WTC11 (cell line): ENCODE data around the gene GTPBP6. TPM values are rescaled to one million over a fixed set of nuclear protein-coding genes. Genes with fewer than 3 reads are reported as not detected.

Source experiments
- ATAC-seq: fragments of 200-7000 bp; cut with Tn5 transposase; 2 replicates; pipeline ENCODE4 v1.10.0; 2021; ENCODE audit warnings: mild to moderate bottlenecking, moderate library complexity
- CTCF ChIA-PET: fragments of 300-600 bp; sonication (Branson Sonifier 250); formaldehyde crosslinking; loops from one replicate; lab custom pipeline; 2021; ENCODE audit warnings: antibody characterized with exemption; lab: Charles Lee
- POLR2A ChIA-PET: fragments of 350-600 bp; sonication (Branson Sonifier 250); formaldehyde crosslinking; loops from one replicate; lab custom pipeline; 2021; ENCODE audit warnings: antibody characterized with exemption; lab: Charles Lee
- DNase-seq: peaks from one replicate; pipeline ENCODE4 v3.0.0; 2021; ENCODE audit warnings: low spot score
- H3K27ac Mint-ChIP-seq: 2 replicates; pipeline ENCODE4 v1.8.0; 2021; ENCODE audit warnings: mixed read lengths
- H3K27me3 Mint-ChIP-seq: 2 replicates; pipeline ENCODE4 v1.8.0; 2021; ENCODE audit warnings: low read depth, mild to moderate bottlenecking, moderate library complexity, mixed read lengths
- H3K36me3 Mint-ChIP-seq: 2 replicates; pipeline ENCODE4 v1.8.0; 2021; ENCODE audit warnings: mixed read lengths
- H3K4me1 Mint-ChIP-seq: 2 replicates; pipeline ENCODE4 v1.8.0; 2022; ENCODE audit warnings: mixed read lengths
- H3K4me3 Mint-ChIP-seq: 2 replicates; pipeline ENCODE4 v1.8.0; 2021; ENCODE audit warnings: mild to moderate bottlenecking, moderate library complexity, mixed read lengths
- H3K9me3 Mint-ChIP-seq: 2 replicates; pipeline ENCODE4 v1.8.0; 2021; ENCODE audit warnings: mixed read lengths
- ATF1 ChIP-seq: sonication (generic); formaldehyde crosslinking; IDR thresholded peaks from 2 replicates; pipeline ENCODE4 v1.8.1; 2023; ENCODE audit warnings: mild to moderate bottlenecking, moderate library complexity, missing genetic modification reagents
- ATF6 ChIP-seq: sonication (generic); formaldehyde crosslinking; IDR thresholded peaks from 2 replicates; pipeline ENCODE4 v1.8.1; 2023; ENCODE audit warnings: mild to moderate bottlenecking, missing genetic modification reagents
- CBFB ChIP-seq: sonication (generic); formaldehyde crosslinking; IDR thresholded peaks from 2 replicates; pipeline ENCODE4 v1.8.1; 2022; ENCODE audit warnings: mild to moderate bottlenecking, low read depth, missing genetic modification reagents
- CREM ChIP-seq: sonication (generic); formaldehyde crosslinking; IDR thresholded peaks from 2 replicates; pipeline ENCODE4 v1.8.1; 2022; ENCODE audit warnings: mild to moderate bottlenecking, missing genetic modification reagents, moderate library complexity
- ELF4 ChIP-seq: sonication (generic); formaldehyde crosslinking; IDR thresholded peaks from 2 replicates; pipeline ENCODE4 v1.8.1; 2022; ENCODE audit warnings: low read depth, mild to moderate bottlenecking, moderate library complexity, missing genetic modification reagents
- EMX1 ChIP-seq: fragments of 250-450 bp; sonication (Bioruptor Pico); IDR thresholded peaks from 2 replicates; pipeline ENCODE4 v1.8.0; 2021; ENCODE audit warnings: mild to moderate bottlenecking
- ETV6 ChIP-seq: sonication (generic); formaldehyde crosslinking; IDR thresholded peaks from 2 replicates; pipeline ENCODE4 v1.8.1; 2022; ENCODE audit warnings: mild to moderate bottlenecking, missing genetic modification reagents
- FOXK1 ChIP-seq: sonication (generic); formaldehyde crosslinking; IDR thresholded peaks from 2 replicates; pipeline ENCODE4 v1.8.0; 2022; ENCODE audit warnings: mild to moderate bottlenecking, moderate library complexity, missing genetic modification reagents
- GRHL2 ChIP-seq: fragments of 250-450 bp; sonication (Bioruptor Pico); IDR thresholded peaks from 2 replicates; pipeline ENCODE4 v1.8.0; 2022; ENCODE audit warnings: mild to moderate bottlenecking, moderate library complexity; ENCODE audit not compliant: insufficient replicate concordance, severe bottlenecking
- IRF2 ChIP-seq: sonication (generic); formaldehyde crosslinking; IDR thresholded peaks from 2 replicates; pipeline ENCODE4 v1.8.0; 2022; ENCODE audit warnings: low read depth, missing genetic modification reagents, borderline replicate concordance
- JAZF1 ChIP-seq: fragments of 250-450 bp; sonication (Bioruptor Pico); IDR thresholded peaks from 2 replicates; pipeline ENCODE4 v1.9.0; 2021; ENCODE audit warnings: moderate library complexity, mild to moderate bottlenecking, inconsistent platforms
- RELA ChIP-seq: sonication (generic); formaldehyde crosslinking; IDR thresholded peaks from 2 replicates; pipeline ENCODE4 v1.8.1; 2022; ENCODE audit warnings: missing genetic modification reagents, mild to moderate bottlenecking, borderline replicate concordance
- RORB ChIP-seq: fragments of 250-450 bp; sonication (Bioruptor Pico); IDR thresholded peaks from 2 replicates; pipeline ENCODE4 v1.9.0; 2021; ENCODE audit warnings: mild to moderate bottlenecking
- STAT6 ChIP-seq: sonication (generic); formaldehyde crosslinking; conservative IDR thresholded peaks from 2 replicates; pipeline ENCODE4 v1.8.1; 2023; ENCODE audit warnings: mild to moderate bottlenecking, low read depth, missing genetic modification reagents, moderate library complexity
- USF2 ChIP-seq: sonication (generic); formaldehyde crosslinking; IDR thresholded peaks from 2 replicates; pipeline ENCODE4 v1.8.1; 2023; ENCODE audit warnings: mild to moderate bottlenecking, missing genetic modification reagents, moderate library complexity
- ZBTB21 ChIP-seq: sonication (generic); formaldehyde crosslinking; IDR thresholded peaks from 2 replicates; pipeline ENCODE4 v1.8.1; 2023; ENCODE audit warnings: mild to moderate bottlenecking, missing genetic modification reagents, borderline replicate concordance
- ZNF121 ChIP-seq: sonication (generic); formaldehyde crosslinking; IDR thresholded peaks from 2 replicates; pipeline ENCODE4 v1.8.0; 2023; ENCODE audit warnings: missing genetic modification reagents
- ZNF416 ChIP-seq: fragments of 250-450 bp; sonication (Bioruptor Pico); IDR thresholded peaks from 2 replicates; pipeline ENCODE4 v1.9.0; 2021; ENCODE audit warnings: mild to moderate bottlenecking, inconsistent platforms
- ZNF423 ChIP-seq: fragments of 250-450 bp; sonication (Bioruptor Pico); IDR thresholded peaks from 2 replicates; pipeline ENCODE4 v2.1.2; 2022; ENCODE audit warnings: mild to moderate bottlenecking, moderate library complexity
- total RNA-seq: library from RNA; stranded (reverse); gene quantifications from 3 replicates; pipeline ENCODE4 v1.2.3, GENCODE V29; 2021
- TF ChIP-seq, protein P1 (sequence below): sonication (generic); formaldehyde crosslinking; IDR thresholded peaks from 2 replicates; pipeline ENCODE4 v1.8.1; 2022; ENCODE audit warnings: missing genetic modification reagents, borderline replicate concordance
- TF ChIP-seq, protein P2 (sequence below): fragments of 250-450 bp; sonication (Bioruptor Pico); IDR thresholded peaks from 2 replicates; pipeline ENCODE4 v1.8.0; 2021; ENCODE audit warnings: mild to moderate bottlenecking

GTPBP6 gene
- total RNA-seq, 1 experiment from 2014 or later, result 63.9 TPM

DNA sequence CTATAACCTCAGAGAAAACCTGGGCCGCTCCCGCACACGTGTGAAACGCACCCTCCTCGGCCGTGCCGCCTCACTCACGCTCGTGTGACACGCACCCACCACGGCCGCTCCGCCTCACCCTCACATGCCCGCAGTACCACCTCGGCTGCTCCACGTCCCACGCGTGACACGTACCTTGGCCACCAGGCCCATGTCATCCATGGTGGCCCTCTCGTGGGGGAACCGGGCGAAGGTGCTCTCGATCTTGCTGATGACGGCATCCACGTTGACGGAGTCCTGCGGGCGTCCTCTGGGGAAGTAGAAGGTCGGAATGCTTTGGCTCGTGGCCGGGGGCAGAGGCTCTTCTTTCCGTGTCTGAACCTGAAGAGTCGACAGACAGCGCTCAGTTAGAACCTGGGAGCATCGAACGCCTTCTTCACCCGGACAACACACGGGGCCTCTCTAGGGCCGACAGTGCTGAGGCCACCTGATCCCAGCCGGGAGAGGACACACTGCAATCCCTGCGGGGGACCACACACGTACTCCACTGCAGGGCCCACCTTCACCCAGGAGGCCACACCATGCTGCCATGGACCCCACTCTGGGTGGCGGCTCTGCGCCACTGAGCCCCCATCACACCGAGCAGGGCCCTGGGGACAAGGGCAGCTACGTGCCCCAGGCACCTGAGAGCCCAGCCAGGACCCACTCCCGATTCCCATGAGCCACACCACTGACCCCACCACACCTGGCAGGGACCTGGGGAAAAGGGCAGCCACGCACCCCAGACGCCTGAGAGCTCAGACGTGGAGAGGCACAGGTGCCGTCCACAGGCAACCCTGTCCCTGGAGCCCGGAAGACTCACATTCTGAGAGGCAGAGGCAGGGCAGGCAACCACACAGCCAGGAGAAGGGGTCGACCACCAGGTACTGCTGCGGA, 42.9 kb upstream of the GTPBP6 start:
- Mint-ChIP-seq H3K9me3 (peaks cover 8% of the 10 kb centered on the region), H3K36me3 (peaks cover 53% of the 10 kb centered on the region), H3K4me1 (no peaks in the 10 kb centered on the region), H3K27ac (no peak overlapping the region), H3K27me3 (no peaks in the 10 kb centered on the region; the same call in 1 of the 2 replicates), H3K4me3 (no peak overlapping the region)
- no peak for DNase-seq
- CTCF ChIA-PET, result no interaction called here
- no peak for TF ChIP-seq IRF2 (CRISPR knock-in tag)
- TF ChIP-seq ATF1 (CRISPR knock-in tag), result no peak
- TF ChIP-seq ELF4 (CRISPR knock-in tag), result no peak
- no peak for TF ChIP-seq JAZF1 (CRISPR knock-in tag)
- no peak for TF ChIP-seq ZNF121 (CRISPR knock-in tag)
- TF ChIP-seq ZNF423 (CRISPR knock-in tag), result no peak
- POLR2A ChIA-PET, result no interaction called here
- ATAC-seq, result no peak

DNA sequence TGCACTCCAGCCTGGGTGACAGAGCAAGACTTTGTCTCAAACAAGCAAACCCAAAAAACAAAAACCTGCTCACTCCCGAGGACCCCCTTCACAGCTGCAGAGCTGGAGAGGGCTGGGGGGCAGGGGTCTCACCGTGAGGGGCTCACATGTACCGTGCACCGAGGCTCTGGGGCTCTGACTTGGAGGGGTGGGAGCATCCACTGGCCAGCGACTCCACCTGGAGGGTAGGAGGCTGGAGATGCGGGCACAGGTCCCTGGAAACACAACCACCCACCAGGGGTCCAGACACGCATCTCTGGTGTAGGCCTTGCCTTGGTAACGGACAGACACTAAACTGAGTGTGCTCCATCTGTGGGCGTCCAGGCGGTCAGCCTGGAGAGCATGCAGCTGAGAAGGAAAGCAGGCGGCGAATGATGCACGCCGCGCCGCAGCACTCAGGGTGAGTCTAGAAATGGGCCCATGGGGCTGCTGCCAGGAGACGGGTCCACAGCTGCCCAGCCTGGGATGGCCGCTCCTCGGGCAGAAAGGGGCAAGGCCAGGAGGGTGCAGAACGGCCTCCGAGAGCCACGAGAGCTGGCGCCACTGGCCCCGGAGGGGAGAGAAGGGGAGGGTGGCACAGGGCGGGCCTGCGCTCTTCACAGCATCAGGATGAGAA, 42.0 kb upstream of the GTPBP6 start:
- no peak overlapping the region for H3K27ac Mint-ChIP-seq
- peaks cover 8% of the 10 kb centered on the region for H3K9me3 Mint-ChIP-seq
- H3K4me3 Mint-ChIP-seq, result no peak overlapping the region
- H3K27me3 Mint-ChIP-seq, result no peaks in the 10 kb centered on the region; the same call in 1 of the 2 replicates
- H3K4me1 Mint-ChIP-seq, result no peaks in the 10 kb centered on the region
- DNase-seq (no peak), ATAC-seq (no peak)
- POLR2A ChIA-PET, result no interaction called here
- H3K36me3 Mint-ChIP-seq, result peaks cover 56% of the 10 kb centered on the region
- TF ChIP-seq EMX1 (CRISPR knock-in tag) (no peak), CREM (CRISPR knock-in tag) (no peak)
- CTCF ChIA-PET, result no interaction called here

- Mint-ChIP-seq H3K9me3 (peaks cover 7% of the 10 kb centered on the region), H3K27me3 (no peaks in the 10 kb centered on the region; the same call in 1 of the 2 replicates), H3K4me3 (no peak overlapping the region), H3K4me1 (no peaks in the 10 kb centered on the region), H3K27ac (peak overlapping the region; percentile 86), H3K36me3 (peaks cover 52% of the 10 kb centered on the region)
- DNase-seq, result no peak
- peak; percentile 24; the same call in 1 of the 2 replicates for ATAC-seq
- CTCF ChIA-PET, result no interaction called here
- POLR2A ChIA-PET, result no interaction called here
- TF ChIP-seq, protein P1, sequence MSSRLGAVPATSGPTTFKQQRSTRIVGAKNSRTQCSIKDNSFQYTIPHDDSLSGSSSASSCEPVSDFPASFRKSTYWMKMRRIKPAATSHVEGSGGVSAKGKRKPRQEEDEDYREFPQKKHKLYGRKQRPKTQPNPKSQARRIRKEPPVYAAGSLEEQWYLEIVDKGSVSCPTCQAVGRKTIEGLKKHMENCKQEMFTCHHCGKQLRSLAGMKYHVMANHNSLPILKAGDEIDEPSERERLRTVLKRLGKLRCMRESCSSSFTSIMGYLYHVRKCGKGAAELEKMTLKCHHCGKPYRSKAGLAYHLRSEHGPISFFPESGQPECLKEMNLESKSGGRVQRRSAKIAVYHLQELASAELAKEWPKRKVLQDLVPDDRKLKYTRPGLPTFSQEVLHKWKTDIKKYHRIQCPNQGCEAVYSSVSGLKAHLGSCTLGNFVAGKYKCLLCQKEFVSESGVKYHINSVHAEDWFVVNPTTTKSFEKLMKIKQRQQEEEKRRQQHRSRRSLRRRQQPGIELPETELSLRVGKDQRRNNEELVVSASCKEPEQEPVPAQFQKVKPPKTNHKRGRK (CRISPR knock-in tag), result no peak
- no peak for TF ChIP-seq RORB (CRISPR knock-in tag)
- no peak for TF ChIP-seq FOXK1
- TF ChIP-seq STAT6 (CRISPR knock-in tag), result no peak
- TF ChIP-seq ZNF416 (CRISPR knock-in tag), result no peak
- no peak for TF ChIP-seq ATF6 (CRISPR knock-in tag)
- TF ChIP-seq USF2, result no peak
- no peak for TF ChIP-seq RELA (CRISPR knock-in tag)
- no peak for TF ChIP-seq GRHL2 (CRISPR knock-in tag)
- no peak for TF ChIP-seq ETV6
- no peak for TF ChIP-seq JAZF1 (CRISPR knock-in tag)
- TF ChIP-seq CREM (CRISPR knock-in tag), result no peak
- TF ChIP-seq, protein P2, sequence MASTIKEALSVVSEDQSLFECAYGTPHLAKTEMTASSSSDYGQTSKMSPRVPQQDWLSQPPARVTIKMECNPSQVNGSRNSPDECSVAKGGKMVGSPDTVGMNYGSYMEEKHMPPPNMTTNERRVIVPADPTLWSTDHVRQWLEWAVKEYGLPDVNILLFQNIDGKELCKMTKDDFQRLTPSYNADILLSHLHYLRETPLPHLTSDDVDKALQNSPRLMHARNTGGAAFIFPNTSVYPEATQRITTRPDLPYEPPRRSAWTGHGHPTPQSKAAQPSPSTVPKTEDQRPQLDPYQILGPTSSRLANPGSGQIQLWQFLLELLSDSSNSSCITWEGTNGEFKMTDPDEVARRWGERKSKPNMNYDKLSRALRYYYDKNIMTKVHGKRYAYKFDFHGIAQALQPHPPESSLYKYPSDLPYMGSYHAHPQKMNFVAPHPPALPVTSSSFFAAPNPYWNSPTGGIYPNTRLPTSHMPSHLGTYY (CRISPR knock-in tag), result no peak
- no peak for TF ChIP-seq CBFB
- TF ChIP-seq ZBTB21 (CRISPR knock-in tag), result no peak
These were observed 40.1 kb upstream of the GTPBP6 start for GRCh38 chrX:358651-359143.
